K562 (cell line): Measurements from ENCODE around the gene DMRT2. TPM values are rescaled to one million over a fixed set of nuclear protein-coding genes. Genes with fewer than 3 reads are reported as not detected.

Experiments
- ATAC-seq: fragments of 200-7000 bp; cut with Tn5 transposase; 3 replicates; pipeline ENCODE4 v1.9.1; 2020; ENCODE audit warnings: moderate library complexity
- BruUV-seq: library from RNA; stranded (reverse); fragments of 400-500 nt; replicated peaks from 2 replicates; lab custom pipeline; 2021; lab: Mats Ljungman, UMichigan
- CTCF ChIA-PET: fragments of 300-600 bp; formaldehyde crosslinking; extraction: SDS; loops from one replicate; lab custom pipeline; 2021; ENCODE audit warnings: low intra/inter-chr PET ratio; lab: Yijun Ruan, JAX
- POLR2A ChIA-PET: fragments of 300-600, 350-650 bp; sonication (Branson Sonifier 250); formaldehyde crosslinking; extraction: SDS; loops from one replicate; lab custom pipeline; 2021; ENCODE audit warnings: antibody characterized with exemption, inconsistent platforms; lab: Yijun Ruan, JAX
- DNase-seq, 4 experiments: peaks; one replicate each; pipeline versions ENCODE4 v3.0.0 to v3.0.0-alpha.2; 2011 to 2018; ENCODE audit warnings: low spot score in 3 of 4, mixed read lengths in 3 of 4; ENCODE audit errors: extremely low read depth in 1 of 4
- FAIRE-seq: peaks from 2 replicates; lab custom pipeline; 2011; peaks lifted over from hg19 to GRCh38; lab: Jason Lieb, UNC
- H2AFZ ChIP-seq: 2 replicates; pipeline ENCODE4 v1.6.0; 2011; ENCODE audit warnings: low read depth, low read length, control low read depth, inconsistent platforms
- H3K27ac ChIP-seq: fragments of 200-600 bp; 3 replicates; pipeline ENCODE4 v1.8.0; 2011; ENCODE audit warnings: low read depth, mild to moderate bottlenecking, control low read depth, inconsistent platforms, low read length, moderate library complexity, mixed read lengths; ENCODE audit errors: extremely low read depth
- H3K27me3 ChIP-seq, 2 experiments: fragments of 300-600 bp in 1 of 2; 2 replicates in 1 of 2; 3 replicates in 1 of 2; pipeline versions ENCODE4 v1.6.0 to v1.8.0; 2011; ENCODE audit warnings: inconsistent platforms in 2 of 2, low read length in 2 of 2, mild to moderate bottlenecking in 1 of 2, mixed read lengths in 1 of 2, moderate library complexity in 1 of 2; ENCODE audit not compliant: control insufficient read depth in 2 of 2, insufficient read depth in 2 of 2
- H3K36me3 ChIP-seq: fragments of 300-600 bp; 3 replicates; pipeline ENCODE4 v1.8.0; 2011; ENCODE audit warnings: mild to moderate bottlenecking, low read length, inconsistent platforms; ENCODE audit not compliant: control insufficient read depth, insufficient read depth
- H3K4me1 ChIP-seq, 2 experiments: fragments of 200-600 bp in 1 of 2; replicated peaks in 1 of 2; 2 replicates in 1 of 2; 3 replicates in 1 of 2; pipeline versions ENCODE4 v1.5.1 to v1.8.0; 2011; ENCODE audit warnings: inconsistent platforms in 2 of 2, low read length in 2 of 2, mild to moderate bottlenecking in 1 of 2, mixed read lengths in 1 of 2, moderate library complexity in 1 of 2; ENCODE audit not compliant: control insufficient read depth in 2 of 2, insufficient read depth in 2 of 2
- H3K4me2 ChIP-seq: 2 replicates; pipeline ENCODE4 v1.6.1; 2011; ENCODE audit warnings: low read length, control low read depth, inconsistent platforms, mixed read lengths; ENCODE audit not compliant: insufficient read depth
- H3K4me3 ChIP-seq: fragments of 200-600 bp; sonication (generic), shearing (Covaris generic); 2 replicates; pipeline ENCODE4 v1.5.1; 2016; ENCODE audit warnings: control low read depth, inconsistent platforms
- H3K79me2 ChIP-seq: fragments of 200-600 bp; 3 replicates; pipeline ENCODE4 v1.8.0; 2011; ENCODE audit warnings: low read length, inconsistent platforms; ENCODE audit not compliant: control insufficient read depth, insufficient read depth
- H3K9ac ChIP-seq, 2 experiments: 2 replicates each; pipeline versions ENCODE4 v1.6.0 to v1.6.1; 2011; ENCODE audit warnings: low read depth in 2 of 2, low read length in 2 of 2, control low read depth in 1 of 2, inconsistent platforms in 1 of 2, mild to moderate bottlenecking in 1 of 2, mixed read lengths in 1 of 2; ENCODE audit not compliant: insufficient read depth in 1 of 2
- H3K9me1 ChIP-seq: one replicate; pipeline ENCODE4 v1.6.0; 2011; ENCODE audit warnings: inconsistent platforms, mild to moderate bottlenecking, low read length, moderate library complexity; ENCODE audit not compliant: control insufficient read depth, insufficient read depth
- H3K9me3 ChIP-seq: replicated peaks from 2 replicates; pipeline ENCODE4 v1.5.1; 2011; ENCODE audit warnings: low read depth, low read length, inconsistent platforms; ENCODE audit not compliant: control insufficient read depth, insufficient read depth
- H4K20me1 ChIP-seq: replicated peaks from 2 replicates; pipeline ENCODE4 v1.6.1; 2011; ENCODE audit warnings: low read length, inconsistent platforms, mixed read lengths; ENCODE audit not compliant: control insufficient read depth, insufficient read depth
- BRF1 ChIP-seq: IDR thresholded peaks from 3 replicates; pipeline ENCODE4 v1.6.1; 2011; ENCODE audit warnings: borderline replicate concordance, mild to moderate bottlenecking; ENCODE audit not compliant: insufficient read length; ENCODE audit errors: extremely low read depth
- CBX5 ChIP-seq: IDR thresholded peaks from 2 replicates; pipeline ENCODE4 v1.6.1; 2014; ENCODE audit warnings: low read depth, borderline replicate concordance
- CREB1 ChIP-seq, 2 experiments: sonication (generic) in 1 of 2; formaldehyde crosslinking in 1 of 2; IDR thresholded peaks; 2 replicates each; pipeline versions ENCODE4 v1.6.1 to v1.8.0; 2012 to 2022; ENCODE audit warnings: inconsistent platforms in 1 of 2, mild to moderate bottlenecking in 1 of 2, missing genetic modification reagents in 1 of 2, moderate library complexity in 1 of 2
- CUX1 ChIP-seq: fragments of 200-800 bp; sonication (Bioruptor generic); IDR thresholded peaks from 2 replicates; pipeline ENCODE4 v1.6.1; 2016; ENCODE audit warnings: missing genetic modification characterization, missing compliant biosample characterization
- DMBX1 ChIP-seq: fragments of 250-450 bp; sonication (Bioruptor Pico); IDR thresholded peaks from 2 replicates; pipeline ENCODE4 v1.8.0; 2022; ENCODE audit warnings: inconsistent platforms, mild to moderate bottlenecking, moderate library complexity, borderline replicate concordance
- E2F4 ChIP-seq: sonication (generic); formaldehyde crosslinking; IDR thresholded peaks from 2 replicates; pipeline ENCODE4 v1.8.0; 2022; ENCODE audit warnings: mild to moderate bottlenecking, low read depth, missing genetic modification reagents
- ELF4 ChIP-seq: fragments of 450-650 bp; formaldehyde crosslinking; IDR thresholded peaks from 2 replicates; pipeline ENCODE4 v1.4.0; 2022; ENCODE audit warnings: missing genetic modification characterization
- FOS ChIP-seq: IDR thresholded peaks from 3 replicates; pipeline ENCODE4 v1.6.1; 2011; ENCODE audit not compliant: insufficient read length; ENCODE audit errors: extremely low read depth
- PCBP2 ChIP-seq: fragments of 200-400 bp; formaldehyde crosslinking; IDR thresholded peaks from 2 replicates; pipeline ENCODE4 v1.6.1; 2018; ENCODE audit warnings: low read length, low read depth, mild to moderate bottlenecking, moderate library complexity; ENCODE audit not compliant: poor library complexity, severe bottlenecking
- SOX6 ChIP-seq: fragments of 450-650 bp; IDR thresholded peaks from 2 replicates; pipeline ENCODE4 v1.6.1; 2014; ENCODE audit warnings: mild to moderate bottlenecking
- TCF7 ChIP-seq: sonication (generic); IDR thresholded peaks from 2 replicates; pipeline ENCODE4 v1.6.1; 2016; ENCODE audit warnings: antibody characterized with exemption, borderline replicate concordance
- VEZF1 ChIP-seq: fragments of 200-800 bp; sonication (Bioruptor generic); IDR thresholded peaks from 2 replicates; pipeline ENCODE4 v1.6.1; 2017; ENCODE audit warnings: missing genetic modification characterization, missing compliant biosample characterization
- ZBTB17 ChIP-seq: fragments of 450-650 bp; formaldehyde crosslinking; IDR thresholded peaks from 2 replicates; pipeline ENCODE4 v1.4.0; 2020; ENCODE audit warnings: mild to moderate bottlenecking
- ZNF431 ChIP-seq: sonication (generic); formaldehyde crosslinking; IDR thresholded peaks from 2 replicates; pipeline ENCODE4 v1.8.0; 2022; ENCODE audit warnings: mild to moderate bottlenecking, missing genetic modification reagents
- WGBS: fragments of 100-300 bp; shearing (Covaris generic); methylation state at CpG from one replicate; pipeline ENCODE4 v1.1.6; 2016; ENCODE audit warnings: low coverage, mixed read lengths; ENCODE audit not compliant: insufficient coverage; ENCODE audit errors: missing lambda C conversion rate; 5-methylcytosine and 5-hydroxymethylcytosine counted together
- in situ Hi-C: fragments of 300-500 bp; cut with MboI; formaldehyde crosslinking; loops from 4 replicates; pipeline ENCODE4 v1.15.0; 2018; ENCODE audit warnings: inconsistent platforms, mixed read lengths
- intact Hi-C: fragments of 100-400 bp; cut with micrococcal nuclease; formaldehyde crosslinking; loops from 2 replicates; pipeline ENCODE4 v1.14.2; 2022
- polyA plus RNA-seq, 8 experiments: library from polyadenylated mRNA; depleted of rRNA in 4 of 8; stranded (reverse) in 5 of 8; unstranded in 3 of 8; fragments of >200 nt; fragmentation: Nextera tagmentation in 2 of 8; fragmentation: Illumina TruSeq in 1 of 8; extraction: Ambion mirVana in 2 of 8; extraction: Trizol in 1 of 8; gene quantifications; 2 replicates each; pipeline versions ENCODE4 v1.2.1 to v1.2.3, GENCODE V29; 2011 to 2014; ENCODE audit warnings: inconsistent platforms in 1 of 8, missing spikeins in 1 of 8
- total RNA-seq, 7 experiments: library from RNA; depleted of rRNA in 6 of 7; stranded (reverse); fragments of >200 nt in 6 of 7; fragmentation: Illumina TruSeq in 2 of 7; extraction: Trizol in 2 of 7; gene quantifications; 2 replicates each; pipeline versions ENCODE4 v1.2.1 to v1.2.3, GENCODE V29; 2011 to 2021; ENCODE audit warnings: low replicate concordance in 1 of 7

DMRT2 gene
- total and polyA plus RNA-seq, 9 of the 15 experiments (the other 6 are each of a cell fraction or from before 2014, with no cell fraction given): not detected

- TF ChIP-seq SOX6: no peak
Measured at GRCh38 chr9:1053282-1053621, 3.1 kb downstream of the DMRT2 start (continued).

GRCh38 chr9:1053986-1054425 lies 3.8 kb downstream of the DMRT2 start:
- Histone ChIP-seq H3K9me1 (no peaks in the 10 kb centered on the region), H3K36me3 (no peaks in the 10 kb centered on the region), H4K20me1 (no peaks in the 10 kb centered on the region), H3K9me3 (no peaks in the 10 kb centered on the region), H3K4me2 (no peak overlapping the region), H3K4me3 (no peak overlapping the region), H3K4me1 (no peaks in the 10 kb centered on the region; a peak in 1 of 5 replicates), H3K27me3 (peaks cover 0 to 25% of the 10 kb centered on the region in 2 experiments; a peak in 3 of 5 replicates), H2AFZ (no peak overlapping the region), H3K79me2 (no peaks in the 10 kb centered on the region), H3K9ac (no peak overlapping the region), H3K27ac (no peak overlapping the region)
- intact Hi-C loops: no loop called here
- FAIRE-seq (no peak), ATAC-seq (no peak), DNase-seq (no peak)
- no TSS peak for BruUV-seq
- WGBS: 9% methylated on average over 10 of the region's 10 CpGs
- in situ Hi-C loops: no loop called here
- POLR2A ChIA-PET: no interaction called here
- CTCF ChIA-PET: no interaction called here
- no peak for TF ChIP-seq ZNF431
- no peak for TF ChIP-seq VEZF1 (CRISPR knock-in tag)
- TF ChIP-seq CREB1 (IDR thresholded peaks at IDR 0.05): no peak
- no peak for TF ChIP-seq CREB1 (CRISPR knock-in tag; IDR thresholded peaks at IDR 0.05)
- TF ChIP-seq BRF1: no peak
- no peak for TF ChIP-seq ELF4 (CRISPR knock-in tag)
- no peak for TF ChIP-seq DMBX1 (CRISPR knock-in tag)
- no peak for TF ChIP-seq FOS
- no peak for TF ChIP-seq CBX5
- no peak for TF ChIP-seq PCBP2
- no peak for TF ChIP-seq CUX1 (CRISPR knock-in tag)
- no peak for TF ChIP-seq TCF7
- no peak for TF ChIP-seq E2F4 (CRISPR knock-in tag)
- TF ChIP-seq ZBTB17: no peak
